ENCODE results near the gene GPR157. TPM values are rescaled to one million over a fixed set of nuclear protein-coding genes. Genes with fewer than 3 reads are reported as not detected.
"Not testable (repeated sequence)": the region's sequence is repeated elsewhere in the genome, so short reads cannot be mapped to it uniquely, and the experiment has no call there.

GPR157 gene
- total and polyA plus RNA-seq, 2 experiments from 2014 or later = 10.2 to 17.4 TPM

DNA sequence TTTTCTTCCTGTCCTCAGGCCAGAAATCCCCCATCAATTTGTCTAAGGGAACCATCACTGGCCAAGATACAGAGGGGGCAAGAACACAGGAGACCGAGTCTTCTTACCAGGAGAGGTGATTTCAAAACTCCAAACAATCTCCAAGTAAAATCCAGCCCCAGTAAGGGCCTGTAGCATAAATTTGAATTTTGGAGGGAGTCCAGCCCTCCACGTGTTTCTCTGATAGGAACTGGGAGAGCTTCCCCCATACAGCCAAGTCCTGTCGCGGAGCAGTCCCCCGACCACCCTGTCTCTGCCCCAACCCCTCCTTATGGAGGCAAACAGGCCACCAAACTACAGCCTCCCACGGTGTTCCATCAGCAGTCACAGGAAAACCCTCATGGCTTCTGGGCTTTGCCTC is 32.4 kb upstream of the GPR157 start:
- TF ChIP-seq CTCF (IDR thresholded peaks at IDR 0.05; ENCODE audit: low read depth, low read length) = no peak
- no peaks in the 10 kb centered on the region for H3K36me3 ChIP-seq
- H3K4me3 ChIP-seq = no peak overlapping the region
- peaks cover 30% of the 10 kb centered on the region for H3K4me1 ChIP-seq (ENCODE audit: low read depth)
- H3K27me3 ChIP-seq = no peaks in the 10 kb centered on the region
- no peak overlapping the region for H3K27ac ChIP-seq
- DNase-seq (ENCODE audit: low read depth in 1 of 2, low spot score in 1 of 2) = no peak
- no peaks in the 10 kb centered on the region for H3K9me3 ChIP-seq (ENCODE audit: low read depth)

DNA sequence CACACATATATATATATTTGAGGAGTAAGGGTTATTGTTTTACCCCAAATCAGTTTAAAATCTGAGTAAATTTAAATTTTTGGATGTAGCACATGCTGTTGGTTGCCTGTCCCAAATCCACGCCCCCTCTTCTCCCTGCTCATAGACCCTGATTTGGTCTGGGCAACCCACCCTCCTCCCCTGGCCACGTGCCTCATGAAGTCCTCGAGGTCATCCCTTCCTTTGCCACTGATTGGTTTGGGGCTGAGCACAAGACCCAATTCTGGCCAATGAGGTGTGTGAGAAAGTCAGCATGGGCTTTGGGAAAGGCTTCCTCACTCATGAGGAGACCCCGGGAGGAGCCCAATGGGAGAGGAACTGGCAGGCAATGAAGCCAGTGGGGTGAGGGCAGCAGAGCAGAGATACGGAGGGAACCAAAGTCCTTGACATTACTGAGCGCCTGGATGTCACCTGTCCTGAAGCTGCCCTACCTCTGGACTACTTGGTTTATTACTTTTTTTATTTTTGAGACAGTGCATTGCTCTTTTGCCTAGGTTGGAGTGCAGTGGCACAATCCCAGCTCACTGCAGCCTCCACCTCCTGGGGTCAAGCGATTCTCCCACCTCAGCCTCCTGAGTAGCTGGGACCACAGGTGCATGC is 31.3 kb upstream of the GPR157 start:
- Histone ChIP-seq H3K27me3 (no peaks in the 10 kb centered on the region), H3K27ac (no peak overlapping the region), H3K4me3 (no peak overlapping the region), H3K9me3 (ENCODE audit: low read depth) (no peaks in the 10 kb centered on the region), H3K36me3 (no peaks in the 10 kb centered on the region), H3K4me1 (ENCODE audit: low read depth) (peaks cover 27% of the 10 kb centered on the region)
- DNase-seq (ENCODE audit: low read depth in 1 of 2, low spot score in 1 of 2) = no peak
- no peak for TF ChIP-seq CTCF (IDR thresholded peaks at IDR 0.05; ENCODE audit: low read depth, low read length)

- no peaks in the 10 kb centered on the region for H3K9me3 ChIP-seq (ENCODE audit: low read depth)
- no peak for TF ChIP-seq CTCF (IDR thresholded peaks at IDR 0.05; ENCODE audit: low read depth, low read length)
- no peak for DNase-seq (ENCODE audit: low read depth in 1 of 2, low spot score in 1 of 2)
- no peak overlapping the region for H3K4me3 ChIP-seq
- H3K27me3 ChIP-seq = no peaks in the 10 kb centered on the region
- H3K27ac ChIP-seq = no peak overlapping the region
- no peaks in the 10 kb centered on the region for H3K36me3 ChIP-seq
- H3K4me1 ChIP-seq (ENCODE audit: low read depth) = no peaks in the 10 kb centered on the region
Measured at GRCh38 chr1:9155879-9156278, 27.0 kb upstream of the GPR157 start.

DNA sequence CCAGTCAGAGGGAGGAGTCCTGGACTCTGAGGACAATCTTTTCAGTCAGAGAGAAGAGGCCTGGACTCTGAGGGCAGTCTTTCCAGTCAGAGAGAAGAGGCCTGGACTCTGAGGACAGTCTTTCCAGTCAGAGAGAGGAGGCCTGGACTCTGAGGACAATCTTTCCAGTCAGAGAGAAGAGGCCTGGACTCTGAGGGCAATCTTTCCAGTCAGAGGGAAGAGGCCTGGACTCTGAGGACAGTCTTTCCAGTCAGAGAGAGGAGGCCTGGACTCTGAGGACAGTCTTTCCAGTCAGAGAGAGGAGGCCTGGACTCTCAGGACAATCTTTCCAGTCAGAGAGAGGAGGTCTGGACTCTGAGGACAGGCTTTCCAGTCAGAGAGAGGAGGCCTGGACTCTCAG is 26.5 kb upstream of the GPR157 start:
- not testable (repeated sequence) for H3K4me1 ChIP-seq (ENCODE audit: low read depth); H3K36me3 ChIP-seq; H3K27me3 ChIP-seq; H3K4me3 ChIP-seq; H3K9me3 ChIP-seq (ENCODE audit: low read depth); H3K27ac ChIP-seq; DNase-seq (ENCODE audit: low read depth in 1 of 2, low spot score in 1 of 2)

GRCh38 chr1:9153152-9153551 is 24.2 kb upstream of the GPR157 start:
- Histone ChIP-seq H3K36me3 (no peaks in the 10 kb centered on the region), H3K9me3 (ENCODE audit: low read depth) (no peaks in the 10 kb centered on the region), H3K4me3 (no peak overlapping the region), H3K4me1 (ENCODE audit: low read depth) (peaks cover 7% of the 10 kb centered on the region), H3K27me3 (no peaks in the 10 kb centered on the region), H3K27ac (no peak overlapping the region)
- DNase-seq (ENCODE audit: low read depth in 1 of 2, low spot score in 1 of 2) = no peak
- TF ChIP-seq CTCF (IDR thresholded peaks at IDR 0.05; ENCODE audit: low read depth, low read length) = no peak

- H3K4me1 ChIP-seq (ENCODE audit: low read depth) = peaks cover 7% of the 10 kb centered on the region
- no peaks in the 10 kb centered on the region for H3K9me3 ChIP-seq (ENCODE audit: low read depth)
- no peaks in the 10 kb centered on the region for H3K36me3 ChIP-seq
- no peak for DNase-seq (ENCODE audit: low read depth in 1 of 2, low spot score in 1 of 2)
- no peak overlapping the region for H3K27ac ChIP-seq
- no peaks in the 10 kb centered on the region for H3K27me3 ChIP-seq
- TF ChIP-seq CTCF (IDR thresholded peaks at IDR 0.05; ENCODE audit: low read depth, low read length) = no peak
- H3K4me3 ChIP-seq = no peak overlapping the region
Measured at GRCh38 chr1:9152535-9152934, 23.6 kb upstream of the GPR157 start.
